CD4-positive, alpha-beta T cell (primary cell): ENCODE data around the gene ARMH3. TPM values are rescaled to one million over a fixed set of nuclear protein-coding genes. Genes with fewer than 3 reads are reported as not detected.

Source experiments
- ATAC-seq: fragments of 200-7000 bp; cut with Tn5 transposase; one replicate; pipeline ENCODE4 v1.10.0; 2022; ENCODE audit warnings: mild to moderate bottlenecking; ENCODE audit not compliant: poor library complexity
- CTCF ChIA-PET: fragments of 350-600 bp; sonication (Branson Sonifier 250); formaldehyde crosslinking; loops from one replicate; lab custom pipeline; 2021; ENCODE audit warnings: antibody characterized with exemption, inconsistent platforms; lab: Charles Lee
- POLR2A ChIA-PET: fragments of 350-600 bp; sonication (Branson Sonifier 250); formaldehyde crosslinking; loops from one replicate; lab custom pipeline; 2021; ENCODE audit warnings: antibody characterized with exemption, inconsistent platforms; lab: Charles Lee
- DNase-seq, 14 experiments: peaks; one replicate each; pipeline ENCODE4 v3.0.0-alpha.2; 2013 to 2020; ENCODE audit warnings: mixed read lengths in 2 of 14
- H3K27ac ChIP-seq, 2 donors: one replicate each; pipeline versions ENCODE4 v1.5.1 to v1.7.0; 2013; ENCODE audit warnings: low read length in 2 of 2, low read depth in 1 of 2, mild to moderate bottlenecking in 1 of 2
- H3K27me3 ChIP-seq, 2 experiments: 1 replicate in 1 of 2; 2 replicates in 1 of 2; pipeline versions ENCODE4 v1.6.1 to v1.7.0; 2013; ENCODE audit warnings: low read length in 2 of 2, control low read depth in 1 of 2, mild to moderate bottlenecking in 1 of 2, moderate library complexity in 1 of 2; ENCODE audit not compliant: insufficient read depth in 2 of 2, control insufficient read depth in 1 of 2
- H3K36me3 ChIP-seq: one replicate; pipeline ENCODE4 v1.6.1; 2013; ENCODE audit warnings: low read length, control low read depth; ENCODE audit not compliant: insufficient read depth
- H3K4me1 ChIP-seq: one replicate; pipeline ENCODE4 v1.6.1; 2013; ENCODE audit warnings: low read length, control low read depth; ENCODE audit not compliant: insufficient read depth
- H3K4me3 ChIP-seq: one replicate; pipeline ENCODE4 v1.5.1; 2013; ENCODE audit warnings: mild to moderate bottlenecking, low read length, moderate library complexity
- H3K9me3 ChIP-seq, 2 experiments: 1 replicate in 1 of 2; 2 replicates in 1 of 2; pipeline versions ENCODE4 v1.6.1 to v1.7.0; 2013; ENCODE audit warnings: low read length in 2 of 2, mild to moderate bottlenecking in 2 of 2, control low read depth in 1 of 2, moderate library complexity in 1 of 2; ENCODE audit not compliant: control insufficient read depth in 1 of 2, insufficient read depth in 1 of 2
- H3K27ac Mint-ChIP-seq: one replicate; pipeline ENCODE4 v1.8.0; 2020; ENCODE audit warnings: mixed read lengths
- H3K27me3 Mint-ChIP-seq: one replicate; pipeline ENCODE4 v1.8.0; 2021; ENCODE audit warnings: mixed read lengths
- H3K36me3 Mint-ChIP-seq: one replicate; pipeline ENCODE4 v1.8.0; 2021; ENCODE audit warnings: low read depth, mixed read lengths
- H3K4me1 Mint-ChIP-seq: one replicate; pipeline ENCODE4 v1.8.0; 2021; ENCODE audit warnings: low read depth, mixed read lengths
- H3K4me3 Mint-ChIP-seq: one replicate; pipeline ENCODE4 v1.8.0; 2020; ENCODE audit warnings: mild to moderate bottlenecking, mixed read lengths
- H3K9me3 Mint-ChIP-seq: one replicate; pipeline ENCODE4 v1.8.0; 2020; ENCODE audit warnings: mixed read lengths
- CTCF ChIP-seq: fragments of 200-600 bp; IDR thresholded peaks from one replicate; pipeline ENCODE4 v1.8.0; 2022; ENCODE audit warnings: antibody characterized with exemption, mild to moderate bottlenecking
- intact Hi-C, 2 experiments: fragments of 100-400 bp; cut with DNase I in 1 of 2; cut with micrococcal nuclease in 1 of 2; formaldehyde crosslinking; loops; one replicate each; pipeline versions ENCODE4 v1.15.1 to v1.9.0; 2023 to 2025; cut with DNase I, micrococcal nuclease
- total RNA-seq, 174 experiments: library from RNA in 2 of 174; stranded (reverse) in 2 of 174; gene quantifications; one replicate each; pipeline ENCODE4 v1.2.3 and lab custom pipeline; 2021 to 2026

Gene ARMH3
- total RNA-seq, 2 experiments from 2014 or later = 17.7 to 18.9 TPM

GRCh38 chr10:101997803-101998202 lies 58.2 kb downstream of the ARMH3 start:
- ChIA-PET CTCF (interaction anchor here (1.3 kb wide), 1 partner anchor 12 kb away, joined by 4 read pairs; no protein-coding TSS in a partner anchor), POLR2A (no interaction called here)
- ATAC-seq = no peak
- H3K27me3 Mint-ChIP-seq = no peaks in the 10 kb centered on the region
- intact Hi-C loops = no loop called here
- Histone ChIP-seq H3K36me3 (peaks cover 56% of the 10 kb centered on the region), H3K27ac (no peak overlapping the region), H3K9me3 (no peaks in the 10 kb centered on the region), H3K4me3 (no peak overlapping the region), H3K27me3 (no peaks in the 10 kb centered on the region), H3K4me1 (no peaks in the 10 kb centered on the region)
- no peak overlapping the region for H3K4me3 Mint-ChIP-seq
- TF ChIP-seq CTCF = no peak
- H3K36me3 Mint-ChIP-seq = peaks cover 74% of the 10 kb centered on the region
- no peaks in the 10 kb centered on the region for H3K9me3 Mint-ChIP-seq
- H3K27ac Mint-ChIP-seq = no peak overlapping the region
- no peak for DNase-seq
- peaks cover 14% of the 10 kb centered on the region for H3K4me1 Mint-ChIP-seq

GRCh38 chr10:101995451-101996063 lies 60.4 kb downstream of the ARMH3 start:
- Histone ChIP-seq H3K4me3 (no peak overlapping the region), H3K9me3 (no peaks in the 10 kb centered on the region), H3K36me3 (peaks cover 64% of the 10 kb centered on the region), H3K4me1 (no peaks in the 10 kb centered on the region), H3K27me3 (no peaks in the 10 kb centered on the region), H3K27ac (no peak overlapping the region)
- H3K4me1 Mint-ChIP-seq = no peaks in the 10 kb centered on the region
- ChIA-PET CTCF (no interaction called here), POLR2A (interaction anchor here (0.7 kb wide), 1 partner anchor 155 kb away, joined by 4 read pairs; no protein-coding TSS in a partner anchor)
- peaks cover 75% of the 10 kb centered on the region for H3K36me3 Mint-ChIP-seq
- H3K27me3 Mint-ChIP-seq = no peaks in the 10 kb centered on the region
- DNase-seq (no peak), ATAC-seq (no peak)
- H3K4me3 Mint-ChIP-seq = no peak overlapping the region
- H3K9me3 Mint-ChIP-seq = no peaks in the 10 kb centered on the region
- intact Hi-C loops = no loop called here
- H3K27ac Mint-ChIP-seq = no peak overlapping the region
- no peak for TF ChIP-seq CTCF

GRCh38 chr10:101993651-101994200 lies 62.2 kb downstream of the ARMH3 start:
- intact Hi-C loops = no loop called here
- Mint-ChIP-seq H3K4me1 (no peaks in the 10 kb centered on the region), H3K4me3 (no peak overlapping the region), H3K27me3 (no peaks in the 10 kb centered on the region), H3K36me3 (peaks cover 87% of the 10 kb centered on the region), H3K9me3 (no peaks in the 10 kb centered on the region), H3K27ac (no peak overlapping the region)
- Histone ChIP-seq H3K4me3 (no peak overlapping the region), H3K9me3 (no peaks in the 10 kb centered on the region), H3K27ac (no peak overlapping the region), H3K27me3 (no peaks in the 10 kb centered on the region), H3K4me1 (no peaks in the 10 kb centered on the region), H3K36me3 (peaks cover 81% of the 10 kb centered on the region)
- ATAC-seq (no peak), DNase-seq (no peak)
- ChIA-PET CTCF (interaction anchor here (1.6 kb wide), 1 partner anchor 16 kb away, joined by 5 read pairs; no protein-coding TSS in a partner anchor), POLR2A (no interaction called here)
- TF ChIP-seq CTCF = no peak
